Thyroid gland (tissue), 4 donors: ENCODE results near the gene DRD2. TPM values are rescaled to one million over a fixed set of nuclear protein-coding genes. Genes with fewer than 3 reads are reported as not detected.

Source experiments
- DNase-seq, 2 donors: peaks; one replicate each; pipeline ENCODE4 v3.0.0-alpha.2; 2019
- H3K27ac ChIP-seq, 3 donors: fragments of 200-600 bp; sonication (generic); 1 replicate in 2 of 3; 2 replicates in 1 of 3; pipeline ENCODE4 v1.5.1; 2016 to 2019; ENCODE audit warnings: mild to moderate bottlenecking in 1 of 3, moderate library complexity in 1 of 3
- H3K27me3 ChIP-seq: fragments of 200-600 bp; sonication (generic); one replicate; pipeline ENCODE4 v1.5.1; 2019
- H3K36me3 ChIP-seq, 2 donors: fragments of 200-600 bp; sonication (generic); one replicate each; pipeline ENCODE4 v1.5.1; 2016 to 2019
- H3K4me1 ChIP-seq, 2 donors: fragments of 200-600 bp; sonication (generic); one replicate each; pipeline ENCODE4 v1.5.1; 2017 to 2019
- H3K4me3 ChIP-seq, 3 donors: fragments of 200-600 bp; sonication (generic); replicated peaks in 1 of 3; 1 replicate in 2 of 3; 2 replicates in 1 of 3; pipeline ENCODE4 v1.5.1; 2016; ENCODE audit warnings: mild to moderate bottlenecking in 1 of 3
- H3K9me3 ChIP-seq: fragments of 200-600 bp; sonication (generic); one replicate; pipeline ENCODE4 v1.5.1; 2017
- CTCF ChIP-seq, 6 experiments: fragments of 200-600 bp in 3 of 6; fragments of 450-650 bp in 3 of 6; sonication (generic) in 3 of 6; IDR thresholded peaks; one replicate each; pipeline ENCODE4 v1.5.1; 2016 to 2019; ENCODE audit warnings: antibody characterized with exemption in 6 of 6, mild to moderate bottlenecking in 2 of 6, inconsistent platforms in 1 of 6, moderate library complexity in 1 of 6
- POLR2A ChIP-seq, 2 donors: fragments of 450-650 bp; IDR thresholded peaks; one replicate each; pipeline ENCODE4 v1.6.1; 2017; ENCODE audit warnings: antibody characterized with exemption in 2 of 2, mild to moderate bottlenecking in 2 of 2, moderate library complexity in 1 of 2
- WGBS, 2 donors: methylation state at CpG; one replicate each; pipeline ENCODE4 v1.1.5; 2017; 5-methylcytosine and 5-hydroxymethylcytosine counted together
- intact Hi-C: fragments of 100-400 bp; cut with DNase I; formaldehyde crosslinking; loops from one replicate; pipeline ENCODE4 v1.15.1; 2023
- total RNA-seq, 4 donors: library from RNA; depleted of rRNA; stranded (reverse); fragments of >200 nt; gene quantifications; one replicate each; pipeline ENCODE4 v1.2.3, GENCODE V29; 2016

DRD2 gene
- total RNA-seq, 4 donors from 2014 or later, result 0.20 TPM; not detected in 3

- 94 to 99% methylated on average over 9 to 11 of the region's 11 CpGs for WGBS, 2 donors
- Histone ChIP-seq H3K36me3 (no peaks in the 10 kb centered on the region), H3K4me1 (peaks cover 5 to 11% of the 10 kb centered on the region in 2 donors), H3K27ac (no peak overlapping the region), H3K9me3 (no peaks in the 10 kb centered on the region), H3K27me3 (no peaks in the 10 kb centered on the region), H3K4me3 (no peak overlapping the region)
- no peak for DNase-seq
- no peak for TF ChIP-seq CTCF (IDR thresholded peaks at IDR 0.05)
- no peak for TF ChIP-seq POLR2A (IDR thresholded peaks at IDR 0.05)
- intact Hi-C loops, result no loop called here
Observed at GRCh38 chr11:113394919-113395318, 80.3 kb downstream of the DRD2 start.

GRCh38 chr11:113393501-113393985 lies 81.7 kb downstream of the DRD2 start:
- Histone ChIP-seq H3K4me3 (no peak overlapping the region), H3K4me1 (no peaks in the 10 kb centered on the region), H3K9me3 (no peaks in the 10 kb centered on the region), H3K27ac (no peak overlapping the region), H3K36me3 (no peaks in the 10 kb centered on the region), H3K27me3 (no peaks in the 10 kb centered on the region)
- TF ChIP-seq POLR2A (IDR thresholded peaks at IDR 0.05), result no peak
- TF ChIP-seq CTCF (IDR thresholded peaks at IDR 0.05), result no peak
- intact Hi-C loops, result no loop called here
- DNase-seq, result no peak
- WGBS, 2 donors, result 80 to 97% methylated on average over 7 to 8 of the region's 8 CpGs

GRCh38 chr11:113392236-113392921 lies 82.8 kb downstream of the DRD2 start:
- intact Hi-C loops, result no loop called here
- no peak for TF ChIP-seq POLR2A (IDR thresholded peaks at IDR 0.05)
- no peak for TF ChIP-seq CTCF (IDR thresholded peaks at IDR 0.05)
- Histone ChIP-seq H3K27me3 (no peaks in the 10 kb centered on the region), H3K27ac (no peak overlapping the region), H3K9me3 (no peaks in the 10 kb centered on the region), H3K36me3 (no peaks in the 10 kb centered on the region), H3K4me1 (peaks cover 0 to 7% of the 10 kb centered on the region in 2 donors), H3K4me3 (no peak overlapping the region)
- DNase-seq, result no peak
- 83 to 89% methylated on average over 3 of the region's 3 CpGs for WGBS, 2 donors

GRCh38 chr11:113389272-113389671 lies 85.9 kb downstream of the DRD2 start:
- 58 to 69% methylated on average over 3 of the region's 3 CpGs for WGBS, 2 donors
- no peak for DNase-seq
- Histone ChIP-seq H3K36me3 (no peaks in the 10 kb centered on the region), H3K4me3 (no peak overlapping the region), H3K9me3 (no peaks in the 10 kb centered on the region), H3K4me1 (peaks cover 8 to 17% of the 10 kb centered on the region in 2 donors), H3K27ac (no peak overlapping the region), H3K27me3 (no peaks in the 10 kb centered on the region)
- TF ChIP-seq POLR2A (IDR thresholded peaks at IDR 0.05), result no peak
- intact Hi-C loops, result no loop called here

- Histone ChIP-seq H3K9me3 (no peaks in the 10 kb centered on the region), H3K27ac (no peak within 1 kb of the TSS), H3K4me3 (peak within 1 kb of the TSS in 1 of 3 donors; percentile 19), H3K36me3 (no peaks in the 10 kb centered on the region), H3K27me3 (no peaks in the 10 kb centered on the region), H3K4me1 (peaks cover 8 to 17% of the 10 kb centered on the region in 2 donors)
- DNase-seq, result peak; percentile 33 to 43
- TF ChIP-seq POLR2A (IDR thresholded peaks at IDR 0.05) (no peak), CTCF (IDR thresholded peaks at IDR 0.05) (peak in 5 of 6 experiments; percentile 18 to 59 (median 35))
- 11 to 14% methylated on average over 21 to 26 of the region's 46 CpGs for WGBS, 2 donors
- intact Hi-C loops, result no loop called here
Observed at GRCh38 chr11:113387605-113388211, 87.5 kb downstream of the DRD2 start, which contains the start of gene ANKK1. TSS of gene ANKK1 (plus strand) at chr11:113387779. CDS start at chr11:113387885, 106 bp downstream.
